ENCODE results near the gene PIK3C2G. TPM values are rescaled to one million over a fixed set of nuclear protein-coding genes. Genes with fewer than 3 reads are reported as not detected.

The PIK3C2G gene
- total RNA-seq, 1 experiment from 2014 or later, result not detected

GRCh38 chr12:18258929-18259328 lies 2.4 kb upstream of the PIK3C2G start:
- TF ChIP-seq EZH2 (IDR thresholded peaks at IDR 0.05; ENCODE audit: borderline replicate concordance, low read depth, low read length, poor library complexity, severe bottlenecking) (no peak), CTCF (conservative IDR thresholded peaks at IDR 0.05; ENCODE audit: low read depth, low read length) (no peak)
- no peaks in the 10 kb centered on the region for H3K27me3 ChIP-seq (replicated peaks; ENCODE audit: insufficient read depth, low read depth, low read length, poor library complexity)
- H3K27ac ChIP-seq (ENCODE audit: low read depth, low read length, poor library complexity, severe bottlenecking), result no peak overlapping the region
- no TSS peak for BruUV-seq (replicated peaks)
- no peaks in the 10 kb centered on the region for H3K36me3 ChIP-seq (ENCODE audit: insufficient read depth, low read length, poor library complexity, severe bottlenecking)
- CTCF ChIA-PET, result no interaction called here
- no peaks in the 10 kb centered on the region for H3K9me3 ChIP-seq (ENCODE audit: low read depth, low read length, poor library complexity, severe bottlenecking)
- no peak for DNase-seq (ENCODE audit: low spot score)
- no peak overlapping the region for H3K4me3 ChIP-seq (ENCODE audit: low read depth, low read length, poor library complexity, severe bottlenecking)
- intact Hi-C loops (cut with micrococcal nuclease; ENCODE audit: unreplicated experiment), result no loop called here
- H3K4me1 ChIP-seq (ENCODE audit: insufficient read depth, low read length, poor library complexity, severe bottlenecking), result no peaks in the 10 kb centered on the region
- POLR2A ChIA-PET (ENCODE audit: low non-redundant PET), result no interaction called here

- Histone ChIP-seq H3K4me3 (ENCODE audit: low read depth, low read length, poor library complexity, severe bottlenecking) (no peak overlapping the region), H3K36me3 (ENCODE audit: insufficient read depth, low read length, poor library complexity, severe bottlenecking) (no peaks in the 10 kb centered on the region), H3K27me3 (replicated peaks; ENCODE audit: insufficient read depth, low read depth, low read length, poor library complexity) (no peaks in the 10 kb centered on the region), H3K4me1 (ENCODE audit: insufficient read depth, low read length, poor library complexity, severe bottlenecking) (no peaks in the 10 kb centered on the region), H3K27ac (ENCODE audit: low read depth, low read length, poor library complexity, severe bottlenecking) (no peak overlapping the region), H3K9me3 (ENCODE audit: low read depth, low read length, poor library complexity, severe bottlenecking) (no peaks in the 10 kb centered on the region)
- no TSS peak for BruUV-seq (replicated peaks)
- intact Hi-C loops (cut with micrococcal nuclease; ENCODE audit: unreplicated experiment), result no loop called here
- CTCF ChIA-PET, result no interaction called here
- POLR2A ChIA-PET (ENCODE audit: low non-redundant PET), result no interaction called here
- DNase-seq (ENCODE audit: low spot score), result no peak
- TF ChIP-seq EZH2 (IDR thresholded peaks at IDR 0.05; ENCODE audit: borderline replicate concordance, low read depth, low read length, poor library complexity, severe bottlenecking) (no peak), CTCF (conservative IDR thresholded peaks at IDR 0.05; ENCODE audit: low read depth, low read length) (no peak)
Observed at GRCh38 chr12:18259906-18260682, 1.2 kb upstream of the PIK3C2G start.

- no peak for TF ChIP-seq EZH2 (IDR thresholded peaks at IDR 0.05; ENCODE audit: borderline replicate concordance, low read depth, low read length, poor library complexity, severe bottlenecking)
- no peak for TF ChIP-seq CTCF (conservative IDR thresholded peaks at IDR 0.05; ENCODE audit: low read depth, low read length)
- Histone ChIP-seq H3K9me3 (ENCODE audit: low read depth, low read length, poor library complexity, severe bottlenecking) (no peaks in the 10 kb centered on the region), H3K27me3 (replicated peaks; ENCODE audit: insufficient read depth, low read depth, low read length, poor library complexity) (no peaks in the 10 kb centered on the region), H3K4me1 (ENCODE audit: insufficient read depth, low read length, poor library complexity, severe bottlenecking) (no peaks in the 10 kb centered on the region), H3K27ac (ENCODE audit: low read depth, low read length, poor library complexity, severe bottlenecking) (no peak overlapping the region), H3K36me3 (ENCODE audit: insufficient read depth, low read length, poor library complexity, severe bottlenecking) (no peaks in the 10 kb centered on the region), H3K4me3 (ENCODE audit: low read depth, low read length, poor library complexity, severe bottlenecking) (no peak overlapping the region)
- CTCF ChIA-PET, result no interaction called here
- POLR2A ChIA-PET (ENCODE audit: low non-redundant PET), result no interaction called here
- no peak for DNase-seq (ENCODE audit: low spot score)
- intact Hi-C loops (cut with micrococcal nuclease; ENCODE audit: unreplicated experiment), result no loop called here
- no TSS peak for BruUV-seq (replicated peaks)
Observed at GRCh38 chr12:18261906-18262305, 588 bp downstream of the PIK3C2G start.

Data from A673 (cell line).